ENCODE results near the gene TMEM247. TPM values are rescaled to one million over a fixed set of nuclear protein-coding genes. Genes with fewer than 3 reads are reported as not detected.

The TMEM247 gene
- total and polyA plus RNA-seq, 10 of the 15 experiments (the other 5 are each of a cell fraction or from before 2014, with no cell fraction given) = not detected

DNA sequence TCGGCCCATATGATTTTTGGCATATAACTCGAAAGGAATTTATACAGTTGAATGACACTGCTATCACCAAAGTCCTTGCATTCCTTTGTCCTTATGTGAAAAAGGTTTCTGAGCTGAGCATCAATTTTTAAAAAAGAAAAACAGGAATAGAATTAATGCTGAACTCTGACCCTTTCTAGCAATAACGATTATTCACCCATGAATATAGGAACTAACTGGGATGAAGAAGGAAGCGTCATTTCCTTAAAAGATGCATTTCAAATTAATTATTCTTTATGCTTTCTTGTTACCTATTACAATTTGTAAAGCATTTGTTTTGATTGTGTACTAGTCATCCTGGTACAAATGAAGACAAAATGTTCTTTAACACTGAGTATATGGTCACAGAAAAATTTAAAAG is 19.3 kb downstream of the TMEM247 start:
- ATAC-seq (no peak), DNase-seq (ENCODE audit: low read depth, low spot score) (no peak), FAIRE-seq (no peak)
- ChIA-PET POLR2A (interaction anchor here (1.4 to 1.6 kb wide), 3 partner anchors 28 to 71 kb away, joined by 3 to 5 read pairs (median 4); no protein-coding TSS in a partner anchor), SMC1A (ENCODE audit: uncharacterized antibody, unreplicated experiment) (interaction anchor here (12.4 kb wide), 1 partner anchor 49 kb away, joined by 89 read pairs; no protein-coding TSS in a partner anchor), RAD21 (ENCODE audit: unreplicated experiment) (no interaction called here), CTCF (interaction anchor here (1.4 to 2.2 kb wide), 2 partner anchors 32 to 117 kb away, joined by 4 to 6 read pairs; no protein-coding TSS in a partner anchor)
- Histone ChIP-seq H3K27ac (ENCODE audit: control insufficient read depth, insufficient read depth) (no peak overlapping the region), H3K27me3 (replicated peaks in 1 of 2; ENCODE audit: control insufficient read depth in 2 of 2, insufficient read depth in 2 of 2, low read length in 1 of 2) (0 out of 4 replicates have a peak, but pooled peaks cover 0 to 2% of the 10 kb centered on the region in 2 experiments), H3K79me2 (ENCODE audit: control insufficient read depth, insufficient read depth, low read length) (no peaks in the 10 kb centered on the region), H3K9ac (ENCODE audit: control insufficient read depth, insufficient read depth, low read length) (no peak overlapping the region), H3K4me3 (no peak overlapping the region), H3K4me1 (ENCODE audit: control insufficient read depth, insufficient read depth, low read length) (peaks cover 14% of the 10 kb centered on the region), H3K36me3 (ENCODE audit: control insufficient read depth in 2 of 2, insufficient read depth in 2 of 2, low read length in 1 of 2) (no peaks in the 10 kb centered on the region), H4K20me1 (ENCODE audit: control insufficient read depth, insufficient read depth) (no peaks in the 10 kb centered on the region), H3K4me2 (ENCODE audit: control insufficient read depth, insufficient read depth) (no peak overlapping the region), H2AFZ (ENCODE audit: control insufficient read depth, low read depth, low read length) (no peak overlapping the region), H3K9me3 (replicated peaks; ENCODE audit: control insufficient read depth, insufficient read depth, low read length) (no peaks in the 10 kb centered on the region)
- intact Hi-C loops (cut with micrococcal nuclease; ENCODE audit: unreplicated experiment) (no loop called here), in situ Hi-C loops (cut with MboI) (no loop called here)
- WGBS (ENCODE audit: insufficient coverage, insufficient replicate concordance, low lambda C conversion rate, missing lambda C conversion rate) = 48% methylated on average over 4 of the region's 4 CpGs
- BruUV-seq (replicated peaks) = no TSS peak
- no peak for TF ChIP-seq FOS (IDR thresholded peaks at IDR 0.05; ENCODE audit: borderline replicate concordance, extremely low read depth, insufficient read length)
- no peak for TF ChIP-seq ZNF384 (IDR thresholded peaks at IDR 0.05; ENCODE audit: borderline replicate concordance, low read depth, low read length)
- TF ChIP-seq YY1 (IDR thresholded peaks at IDR 0.05; ENCODE audit: low read depth, low read length) = no peak
- TF ChIP-seq, protein P1, sequence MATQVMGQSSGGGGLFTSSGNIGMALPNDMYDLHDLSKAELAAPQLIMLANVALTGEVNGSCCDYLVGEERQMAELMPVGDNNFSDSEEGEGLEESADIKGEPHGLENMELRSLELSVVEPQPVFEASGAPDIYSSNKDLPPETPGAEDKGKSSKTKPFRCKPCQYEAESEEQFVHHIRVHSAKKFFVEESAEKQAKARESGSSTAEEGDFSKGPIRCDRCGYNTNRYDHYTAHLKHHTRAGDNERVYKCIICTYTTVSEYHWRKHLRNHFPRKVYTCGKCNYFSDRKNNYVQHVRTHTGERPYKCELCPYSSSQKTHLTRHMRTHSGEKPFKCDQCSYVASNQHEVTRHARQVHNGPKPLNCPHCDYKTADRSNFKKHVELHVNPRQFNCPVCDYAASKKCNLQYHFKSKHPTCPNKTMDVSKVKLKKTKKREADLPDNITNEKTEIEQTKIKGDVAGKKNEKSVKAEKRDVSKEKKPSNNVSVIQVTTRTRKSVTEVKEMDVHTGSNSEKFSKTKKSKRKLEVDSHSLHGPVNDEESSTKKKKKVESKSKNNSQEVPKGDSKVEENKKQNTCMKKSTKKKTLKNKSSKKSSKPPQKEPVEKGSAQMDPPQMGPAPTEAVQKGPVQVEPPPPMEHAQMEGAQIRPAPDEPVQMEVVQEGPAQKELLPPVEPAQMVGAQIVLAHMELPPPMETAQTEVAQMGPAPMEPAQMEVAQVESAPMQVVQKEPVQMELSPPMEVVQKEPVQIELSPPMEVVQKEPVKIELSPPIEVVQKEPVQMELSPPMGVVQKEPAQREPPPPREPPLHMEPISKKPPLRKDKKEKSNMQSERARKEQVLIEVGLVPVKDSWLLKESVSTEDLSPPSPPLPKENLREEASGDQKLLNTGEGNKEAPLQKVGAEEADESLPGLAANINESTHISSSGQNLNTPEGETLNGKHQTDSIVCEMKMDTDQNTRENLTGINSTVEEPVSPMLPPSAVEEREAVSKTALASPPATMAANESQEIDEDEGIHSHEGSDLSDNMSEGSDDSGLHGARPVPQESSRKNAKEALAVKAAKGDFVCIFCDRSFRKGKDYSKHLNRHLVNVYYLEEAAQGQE (IDR thresholded peaks at IDR 0.05; ENCODE audit: low read depth, low read length) = no peak
- no peak for TF ChIP-seq BCL11A (IDR thresholded peaks at IDR 0.05; ENCODE audit: low read depth, low read length)
- no peak for TF ChIP-seq CHD1 (IDR thresholded peaks at IDR 0.05; ENCODE audit: low read depth, low read length)
- TF ChIP-seq CREM (IDR thresholded peaks at IDR 0.05; ENCODE audit: low read depth) = no peak
- TF ChIP-seq, protein P2, sequence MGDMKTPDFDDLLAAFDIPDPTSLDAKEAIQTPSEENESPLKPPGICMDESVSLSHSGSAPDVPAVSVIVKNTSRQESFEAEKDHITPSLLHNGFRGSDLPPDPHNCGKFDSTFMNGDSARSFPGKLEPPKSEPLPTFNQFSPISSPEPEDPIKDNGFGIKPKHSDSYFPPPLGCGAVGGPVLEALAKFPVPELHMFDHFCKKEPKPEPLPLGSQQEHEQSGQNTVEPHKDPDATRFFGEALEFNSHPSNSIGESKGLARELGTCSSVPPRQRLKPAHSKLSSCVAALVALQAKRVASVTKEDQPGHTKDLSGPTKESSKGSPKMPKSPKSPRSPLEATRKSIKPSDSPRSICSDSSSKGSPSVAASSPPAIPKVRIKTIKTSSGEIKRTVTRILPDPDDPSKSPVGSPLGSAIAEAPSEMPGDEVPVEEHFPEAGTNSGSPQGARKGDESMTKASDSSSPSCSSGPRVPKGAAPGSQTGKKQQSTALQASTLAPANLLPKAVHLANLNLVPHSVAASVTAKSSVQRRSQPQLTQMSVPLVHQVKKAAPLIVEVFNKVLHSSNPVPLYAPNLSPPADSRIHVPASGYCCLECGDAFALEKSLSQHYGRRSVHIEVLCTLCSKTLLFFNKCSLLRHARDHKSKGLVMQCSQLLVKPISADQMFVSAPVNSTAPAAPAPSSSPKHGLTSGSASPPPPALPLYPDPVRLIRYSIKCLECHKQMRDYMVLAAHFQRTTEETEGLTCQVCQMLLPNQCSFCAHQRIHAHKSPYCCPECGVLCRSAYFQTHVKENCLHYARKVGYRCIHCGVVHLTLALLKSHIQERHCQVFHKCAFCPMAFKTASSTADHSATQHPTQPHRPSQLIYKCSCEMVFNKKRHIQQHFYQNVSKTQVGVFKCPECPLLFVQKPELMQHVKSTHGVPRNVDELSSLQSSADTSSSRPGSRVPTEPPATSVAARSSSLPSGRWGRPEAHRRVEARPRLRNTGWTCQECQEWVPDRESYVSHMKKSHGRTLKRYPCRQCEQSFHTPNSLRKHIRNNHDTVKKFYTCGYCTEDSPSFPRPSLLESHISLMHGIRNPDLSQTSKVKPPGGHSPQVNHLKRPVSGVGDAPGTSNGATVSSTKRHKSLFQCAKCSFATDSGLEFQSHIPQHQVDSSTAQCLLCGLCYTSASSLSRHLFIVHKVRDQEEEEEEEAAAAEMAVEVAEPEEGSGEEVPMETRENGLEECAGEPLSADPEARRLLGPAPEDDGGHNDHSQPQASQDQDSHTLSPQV (IDR thresholded peaks at IDR 0.05) = no peak
- no peak for TF ChIP-seq CBX3 (IDR thresholded peaks at IDR 0.05; ENCODE audit: borderline replicate concordance, low read depth)
- TF ChIP-seq HCFC1 (IDR thresholded peaks at IDR 0.05; ENCODE audit: low read length) = no peak
- TF ChIP-seq POLR2AphosphoS2 (IDR thresholded peaks at IDR 0.05; ENCODE audit: low read depth, low read length) = no peak
- TF ChIP-seq BRCA1 (IDR thresholded peaks at IDR 0.05; ENCODE audit: low read depth, low read length) = no peak
- TF ChIP-seq RAD21 (IDR thresholded peaks at IDR 0.05; ENCODE audit: insufficient read depth, low read depth, low read length) = no peak
- TF ChIP-seq, protein P3, sequence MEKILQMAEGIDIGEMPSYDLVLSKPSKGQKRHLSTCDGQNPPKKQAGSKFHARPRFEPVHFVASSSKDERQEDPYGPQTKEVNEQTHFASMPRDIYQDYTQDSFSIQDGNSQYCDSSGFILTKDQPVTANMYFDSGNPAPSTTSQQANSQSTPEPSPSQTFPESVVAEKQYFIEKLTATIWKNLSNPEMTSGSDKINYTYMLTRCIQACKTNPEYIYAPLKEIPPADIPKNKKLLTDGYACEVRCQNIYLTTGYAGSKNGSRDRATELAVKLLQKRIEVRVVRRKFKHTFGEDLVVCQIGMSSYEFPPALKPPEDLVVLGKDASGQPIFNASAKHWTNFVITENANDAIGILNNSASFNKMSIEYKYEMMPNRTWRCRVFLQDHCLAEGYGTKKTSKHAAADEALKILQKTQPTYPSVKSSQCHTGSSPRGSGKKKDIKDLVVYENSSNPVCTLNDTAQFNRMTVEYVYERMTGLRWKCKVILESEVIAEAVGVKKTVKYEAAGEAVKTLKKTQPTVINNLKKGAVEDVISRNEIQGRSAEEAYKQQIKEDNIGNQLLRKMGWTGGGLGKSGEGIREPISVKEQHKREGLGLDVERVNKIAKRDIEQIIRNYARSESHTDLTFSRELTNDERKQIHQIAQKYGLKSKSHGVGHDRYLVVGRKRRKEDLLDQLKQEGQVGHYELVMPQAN (conservative IDR thresholded peaks at IDR 0.05) = no peak
- TF ChIP-seq ZZZ3 (IDR thresholded peaks at IDR 0.05; ENCODE audit: control insufficient read depth, insufficient read length, low read depth) = no peak

Measured in GM12878 (cell line).